Measurements from ENCODE around the gene ARHGAP18.

GRCh38 chr6:129711271-129711631, 1.3 kb upstream of the ARHGAP18 start:
- TF ChIP-seq, protein P1, sequence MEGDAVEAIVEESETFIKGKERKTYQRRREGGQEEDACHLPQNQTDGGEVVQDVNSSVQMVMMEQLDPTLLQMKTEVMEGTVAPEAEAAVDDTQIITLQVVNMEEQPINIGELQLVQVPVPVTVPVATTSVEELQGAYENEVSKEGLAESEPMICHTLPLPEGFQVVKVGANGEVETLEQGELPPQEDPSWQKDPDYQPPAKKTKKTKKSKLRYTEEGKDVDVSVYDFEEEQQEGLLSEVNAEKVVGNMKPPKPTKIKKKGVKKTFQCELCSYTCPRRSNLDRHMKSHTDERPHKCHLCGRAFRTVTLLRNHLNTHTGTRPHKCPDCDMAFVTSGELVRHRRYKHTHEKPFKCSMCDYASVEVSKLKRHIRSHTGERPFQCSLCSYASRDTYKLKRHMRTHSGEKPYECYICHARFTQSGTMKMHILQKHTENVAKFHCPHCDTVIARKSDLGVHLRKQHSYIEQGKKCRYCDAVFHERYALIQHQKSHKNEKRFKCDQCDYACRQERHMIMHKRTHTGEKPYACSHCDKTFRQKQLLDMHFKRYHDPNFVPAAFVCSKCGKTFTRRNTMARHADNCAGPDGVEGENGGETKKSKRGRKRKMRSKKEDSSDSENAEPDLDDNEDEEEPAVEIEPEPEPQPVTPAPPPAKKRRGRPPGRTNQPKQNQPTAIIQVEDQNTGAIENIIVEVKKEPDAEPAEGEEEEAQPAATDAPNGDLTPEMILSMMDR (IDR thresholded peaks at IDR 0.05 in 8 of 11, conservative IDR thresholded peaks at IDR 0.05 in 3 of 11) = no peak
- TF ChIP-seq POLR2AphosphoS5 (IDR thresholded peaks at IDR 0.05) = no peak
- no peak for TF ChIP-seq POLR2A (IDR thresholded peaks at IDR 0.05)

Measured in spleen (tissue), 7 donors.